ENCODE results near the gene TUSC2. TPM values are rescaled to one million over a fixed set of nuclear protein-coding genes. Genes with fewer than 3 reads are reported as not detected.

Gene TUSC2
- total and polyA plus RNA-seq, 9 of the 15 experiments (the other 6 are each of a cell fraction or from before 2014, with no cell fraction given), result 2.8 to 67.5 (median 25.8) TPM

GRCh38 chr3:50298836-50299637 is 29.0 kb downstream of the TUSC2 start, which contains the start of the genes HYAL3 and NAA80 (continued):
- no peak for TF ChIP-seq HNRNPUL1 (IDR thresholded peaks at IDR 0.05; ENCODE audit: low read length)
- no peak for TF ChIP-seq HMG20A (CRISPR knock-in tag; conservative IDR thresholded peaks at IDR 0.05)
- peak; percentile 64 for TF ChIP-seq CTBP1 (IDR thresholded peaks at IDR 0.05; ENCODE audit: borderline replicate concordance)
- no peak for TF ChIP-seq NFATC3 (IDR thresholded peaks at IDR 0.05)
- no peak for TF ChIP-seq ZNF311 (CRISPR knock-in tag; IDR thresholded peaks at IDR 0.05)
- no peak for TF ChIP-seq CHD4 (IDR thresholded peaks at IDR 0.05; ENCODE audit: insufficient read depth, insufficient replicate concordance, low read depth, low read length, poor library complexity, severe bottlenecking)
- no peak for TF ChIP-seq POLR3G (IDR thresholded peaks at IDR 0.05; ENCODE audit: extremely low read depth, insufficient read length, insufficient replicate concordance)
- no peak for TF ChIP-seq MITF (IDR thresholded peaks at IDR 0.05)
- TF ChIP-seq ATF3 (IDR thresholded peaks at IDR 0.05), result no peak
- no peak for TF ChIP-seq ATF3 (CRISPR knock-in tag; conservative IDR thresholded peaks at IDR 0.05)
- TF ChIP-seq MAFG (tag; conservative IDR thresholded peaks at IDR 0.05), result no peak
- no peak for TF ChIP-seq NCOA6 (IDR thresholded peaks at IDR 0.05)
- no peak for TF ChIP-seq ZNF224 (CRISPR knock-in tag; IDR thresholded peaks at IDR 0.05)
- TF ChIP-seq RBFOX2 (IDR thresholded peaks at IDR 0.05; ENCODE audit: low read depth, low read length), result peak; percentile 80
- TF ChIP-seq CBFA2T3 (IDR thresholded peaks at IDR 0.05), result 0 out of 2 replicates have a peak, but pooled peaks have one; percentile 3
- TF ChIP-seq ZBTB49 (CRISPR knock-in tag; IDR thresholded peaks at IDR 0.05; ENCODE audit: borderline replicate concordance), result 0 out of 2 replicates have a peak, but pooled peaks have one; percentile 26
- no peak for TF ChIP-seq XRCC3 (IDR thresholded peaks at IDR 0.05)
- peak in 1 of 2 experiments; percentile 39; a peak in 1 of 4 replicates for TF ChIP-seq FOXA3 (CRISPR knock-in tag; conservative IDR thresholded peaks at IDR 0.05 in 1 of 2, IDR thresholded peaks at IDR 0.05 in 1 of 2)
- no peak for TF ChIP-seq RBM22 (IDR thresholded peaks at IDR 0.05; ENCODE audit: low read depth, low read length, poor library complexity, severe bottlenecking)
- TF ChIP-seq PRMT5 (CRISPR knock-in tag; IDR thresholded peaks at IDR 0.05), result no peak
- TF ChIP-seq CBFA2T2 (conservative IDR thresholded peaks at IDR 0.05), result no peak
- peak; percentile 76 for TF ChIP-seq POLR2A (conservative IDR thresholded peaks at IDR 0.05)
- TF ChIP-seq SRF (CRISPR knock-in tag; IDR thresholded peaks at IDR 0.05), result no peak; a peak in 1 of 4 replicates
- TF ChIP-seq NCOA2 (IDR thresholded peaks at IDR 0.05; ENCODE audit: partially characterized antibody in 2 of 2), result no peak
- no peak for TF ChIP-seq WHSC1 (IDR thresholded peaks at IDR 0.05; ENCODE audit: low read length)
